ENCODE results near the gene TSPAN11. TPM values are rescaled to one million over a fixed set of nuclear protein-coding genes. Genes with fewer than 3 reads are reported as not detected.

The TSPAN11 gene
- total and polyA plus RNA-seq, 2 of the 8 experiments (the other 6 are each of a cell fraction or from before 2014, with no cell fraction given) = 3.9 to 8.2 TPM

DNA sequence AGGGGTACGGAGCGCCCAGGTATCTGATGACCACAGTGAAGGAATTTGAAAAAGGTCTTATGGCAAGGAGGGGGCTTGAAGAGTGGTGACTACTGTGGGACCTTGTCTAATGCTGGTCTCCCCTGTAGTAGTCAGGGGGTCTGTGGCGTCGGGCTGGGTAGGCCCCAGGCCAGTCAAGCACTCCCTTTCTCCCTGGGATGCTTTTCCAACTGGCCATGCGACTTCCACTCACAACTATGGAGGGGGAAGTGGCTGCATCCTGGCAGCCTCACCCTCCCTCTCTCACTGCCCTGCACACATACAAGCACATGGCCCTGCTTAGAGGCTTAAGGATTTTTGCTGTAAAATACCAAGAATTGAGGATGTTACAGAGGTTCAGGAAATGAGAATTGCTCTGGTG, 4.1 kb downstream of the TSPAN11 start (continued):
- TF ChIP-seq, protein P1, sequence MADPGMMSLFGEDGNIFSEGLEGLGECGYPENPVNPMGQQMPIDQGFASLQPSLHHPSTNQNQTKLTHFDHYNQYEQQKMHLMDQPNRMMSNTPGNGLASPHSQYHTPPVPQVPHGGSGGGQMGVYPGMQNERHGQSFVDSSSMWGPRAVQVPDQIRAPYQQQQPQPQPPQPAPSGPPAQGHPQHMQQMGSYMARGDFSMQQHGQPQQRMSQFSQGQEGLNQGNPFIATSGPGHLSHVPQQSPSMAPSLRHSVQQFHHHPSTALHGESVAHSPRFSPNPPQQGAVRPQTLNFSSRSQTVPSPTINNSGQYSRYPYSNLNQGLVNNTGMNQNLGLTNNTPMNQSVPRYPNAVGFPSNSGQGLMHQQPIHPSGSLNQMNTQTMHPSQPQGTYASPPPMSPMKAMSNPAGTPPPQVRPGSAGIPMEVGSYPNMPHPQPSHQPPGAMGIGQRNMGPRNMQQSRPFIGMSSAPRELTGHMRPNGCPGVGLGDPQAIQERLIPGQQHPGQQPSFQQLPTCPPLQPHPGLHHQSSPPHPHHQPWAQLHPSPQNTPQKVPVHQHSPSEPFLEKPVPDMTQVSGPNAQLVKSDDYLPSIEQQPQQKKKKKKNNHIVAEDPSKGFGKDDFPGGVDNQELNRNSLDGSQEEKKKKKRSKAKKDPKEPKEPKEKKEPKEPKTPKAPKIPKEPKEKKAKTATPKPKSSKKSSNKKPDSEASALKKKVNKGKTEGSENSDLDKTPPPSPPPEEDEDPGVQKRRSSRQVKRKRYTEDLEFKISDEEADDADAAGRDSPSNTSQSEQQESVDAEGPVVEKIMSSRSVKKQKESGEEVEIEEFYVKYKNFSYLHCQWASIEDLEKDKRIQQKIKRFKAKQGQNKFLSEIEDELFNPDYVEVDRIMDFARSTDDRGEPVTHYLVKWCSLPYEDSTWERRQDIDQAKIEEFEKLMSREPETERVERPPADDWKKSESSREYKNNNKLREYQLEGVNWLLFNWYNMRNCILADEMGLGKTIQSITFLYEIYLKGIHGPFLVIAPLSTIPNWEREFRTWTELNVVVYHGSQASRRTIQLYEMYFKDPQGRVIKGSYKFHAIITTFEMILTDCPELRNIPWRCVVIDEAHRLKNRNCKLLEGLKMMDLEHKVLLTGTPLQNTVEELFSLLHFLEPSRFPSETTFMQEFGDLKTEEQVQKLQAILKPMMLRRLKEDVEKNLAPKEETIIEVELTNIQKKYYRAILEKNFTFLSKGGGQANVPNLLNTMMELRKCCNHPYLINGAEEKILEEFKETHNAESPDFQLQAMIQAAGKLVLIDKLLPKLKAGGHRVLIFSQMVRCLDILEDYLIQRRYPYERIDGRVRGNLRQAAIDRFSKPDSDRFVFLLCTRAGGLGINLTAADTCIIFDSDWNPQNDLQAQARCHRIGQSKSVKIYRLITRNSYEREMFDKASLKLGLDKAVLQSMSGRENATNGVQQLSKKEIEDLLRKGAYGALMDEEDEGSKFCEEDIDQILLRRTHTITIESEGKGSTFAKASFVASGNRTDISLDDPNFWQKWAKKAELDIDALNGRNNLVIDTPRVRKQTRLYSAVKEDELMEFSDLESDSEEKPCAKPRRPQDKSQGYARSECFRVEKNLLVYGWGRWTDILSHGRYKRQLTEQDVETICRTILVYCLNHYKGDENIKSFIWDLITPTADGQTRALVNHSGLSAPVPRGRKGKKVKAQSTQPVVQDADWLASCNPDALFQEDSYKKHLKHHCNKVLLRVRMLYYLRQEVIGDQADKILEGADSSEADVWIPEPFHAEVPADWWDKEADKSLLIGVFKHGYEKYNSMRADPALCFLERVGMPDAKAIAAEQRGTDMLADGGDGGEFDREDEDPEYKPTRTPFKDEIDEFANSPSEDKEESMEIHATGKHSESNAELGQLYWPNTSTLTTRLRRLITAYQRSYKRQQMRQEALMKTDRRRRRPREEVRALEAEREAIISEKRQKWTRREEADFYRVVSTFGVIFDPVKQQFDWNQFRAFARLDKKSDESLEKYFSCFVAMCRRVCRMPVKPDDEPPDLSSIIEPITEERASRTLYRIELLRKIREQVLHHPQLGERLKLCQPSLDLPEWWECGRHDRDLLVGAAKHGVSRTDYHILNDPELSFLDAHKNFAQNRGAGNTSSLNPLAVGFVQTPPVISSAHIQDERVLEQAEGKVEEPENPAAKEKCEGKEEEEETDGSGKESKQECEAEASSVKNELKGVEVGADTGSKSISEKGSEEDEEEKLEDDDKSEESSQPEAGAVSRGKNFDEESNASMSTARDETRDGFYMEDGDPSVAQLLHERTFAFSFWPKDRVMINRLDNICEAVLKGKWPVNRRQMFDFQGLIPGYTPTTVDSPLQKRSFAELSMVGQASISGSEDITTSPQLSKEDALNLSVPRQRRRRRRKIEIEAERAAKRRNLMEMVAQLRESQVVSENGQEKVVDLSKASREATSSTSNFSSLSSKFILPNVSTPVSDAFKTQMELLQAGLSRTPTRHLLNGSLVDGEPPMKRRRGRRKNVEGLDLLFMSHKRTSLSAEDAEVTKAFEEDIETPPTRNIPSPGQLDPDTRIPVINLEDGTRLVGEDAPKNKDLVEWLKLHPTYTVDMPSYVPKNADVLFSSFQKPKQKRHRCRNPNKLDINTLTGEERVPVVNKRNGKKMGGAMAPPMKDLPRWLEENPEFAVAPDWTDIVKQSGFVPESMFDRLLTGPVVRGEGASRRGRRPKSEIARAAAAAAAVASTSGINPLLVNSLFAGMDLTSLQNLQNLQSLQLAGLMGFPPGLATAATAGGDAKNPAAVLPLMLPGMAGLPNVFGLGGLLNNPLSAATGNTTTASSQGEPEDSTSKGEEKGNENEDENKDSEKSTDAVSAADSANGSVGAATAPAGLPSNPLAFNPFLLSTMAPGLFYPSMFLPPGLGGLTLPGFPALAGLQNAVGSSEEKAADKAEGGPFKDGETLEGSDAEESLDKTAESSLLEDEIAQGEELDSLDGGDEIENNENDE (IDR thresholded peaks at IDR 0.05; ENCODE audit: insufficient replicate concordance, low read length) = no peak
- TF ChIP-seq TBP (IDR thresholded peaks at IDR 0.05; ENCODE audit: low read depth, low read length) (no peak), TAF1 (IDR thresholded peaks at IDR 0.05; ENCODE audit: low read depth, low read length) (no peak), SP1 (IDR thresholded peaks at IDR 0.05; ENCODE audit: low read depth, low read length) (no peak), BACH1 (IDR thresholded peaks at IDR 0.05; ENCODE audit: low read length) (no peak), RFX5 (IDR thresholded peaks at IDR 0.05; ENCODE audit: borderline replicate concordance, low read depth, low read length) (no peak), KDM4A (IDR thresholded peaks at IDR 0.05; ENCODE audit: low read depth, low read length, severe bottlenecking) (no peak)

All from H1 (cell line).